K562 (cell line): ENCODE results near the gene FEN1. TPM values are rescaled to one million over a fixed set of nuclear protein-coding genes. Genes with fewer than 3 reads are reported as not detected.

Experiments
- CEBPZ ChIP-seq: fragments of 150-350 bp; IDR thresholded peaks from 2 replicates; pipeline ENCODE4 v1.6.1; 2014; ENCODE audit warnings: low read depth, mild to moderate bottlenecking, low read length, borderline replicate concordance
- HDAC2 ChIP-seq: fragments of 450-650 bp; IDR thresholded peaks from 2 replicates; pipeline ENCODE4 v1.6.1; 2016; ENCODE audit warnings: mild to moderate bottlenecking
- ID3 ChIP-seq, 2 experiments: fragments of 250-450 bp in 1 of 2; fragments of 450-650 bp in 1 of 2; sonication (Bioruptor Pico) in 1 of 2; IDR thresholded peaks; 2 replicates each; pipeline versions ENCODE4 v1.6.1 to v1.8.0; 2016 to 2021; ENCODE audit warnings: mild to moderate bottlenecking in 2 of 2, moderate library complexity in 2 of 2, missing compliant biosample characterization in 1 of 2, missing genetic modification characterization in 1 of 2
- LEF1 ChIP-seq: fragments of 450-650 bp; IDR thresholded peaks from 2 replicates; pipeline ENCODE4 v1.6.1; 2016; ENCODE audit warnings: mild to moderate bottlenecking
- MEF2D ChIP-seq: conservative IDR thresholded peaks from 2 replicates; pipeline ENCODE4 v1.6.1; 2016; ENCODE audit warnings: low read depth, missing genetic modification characterization, missing compliant biosample characterization
- NCOA6 ChIP-seq: fragments of 450-650 bp; IDR thresholded peaks from 2 replicates; pipeline ENCODE4 v1.6.1; 2017; ENCODE audit warnings: mild to moderate bottlenecking
- PML ChIP-seq: IDR thresholded peaks from 2 replicates; pipeline ENCODE4 v1.6.1; 2012; ENCODE audit warnings: low read length, inconsistent platforms
- REST ChIP-seq, 2 experiments: fragments of 450-650 bp; formaldehyde crosslinking in 1 of 2; IDR thresholded peaks; 2 replicates each; pipeline versions ENCODE4 v1.4.0 to v1.6.1; 2014 to 2020; ENCODE audit warnings: mild to moderate bottlenecking in 2 of 2, borderline replicate concordance in 1 of 2, low read depth in 1 of 2
- SNAPC5 ChIP-seq: fragments of 250-450 bp; sonication (Bioruptor Pico); IDR thresholded peaks from 2 replicates; pipeline ENCODE4 v1.8.0; 2021; ENCODE audit warnings: moderate library complexity, mild to moderate bottlenecking, inconsistent platforms
- TGIF2 ChIP-seq: sonication (generic); formaldehyde crosslinking; IDR thresholded peaks from 2 replicates; pipeline ENCODE4 v1.8.1; 2022; ENCODE audit warnings: mild to moderate bottlenecking, missing genetic modification reagents, moderate library complexity
- ZNF263 ChIP-seq: sonication (generic); formaldehyde crosslinking; IDR thresholded peaks from 2 replicates; pipeline ENCODE4 v1.8.0; 2022; ENCODE audit warnings: mild to moderate bottlenecking, missing genetic modification reagents, borderline replicate concordance
- ZNF431 ChIP-seq: sonication (generic); formaldehyde crosslinking; IDR thresholded peaks from 2 replicates; pipeline ENCODE4 v1.8.0; 2022; ENCODE audit warnings: mild to moderate bottlenecking, missing genetic modification reagents
- ZNF586 ChIP-seq: fragments of 450-650 bp; formaldehyde crosslinking; conservative IDR thresholded peaks from 2 replicates; pipeline ENCODE4 v1.4.0; 2020; ENCODE audit warnings: mild to moderate bottlenecking, moderate library complexity
- polyA plus RNA-seq, 8 experiments: library from polyadenylated mRNA; depleted of rRNA in 4 of 8; stranded (reverse) in 5 of 8; unstranded in 3 of 8; fragments of >200 nt; fragmentation: Nextera tagmentation in 2 of 8; fragmentation: Illumina TruSeq in 1 of 8; extraction: Ambion mirVana in 2 of 8; extraction: Trizol in 1 of 8; gene quantifications; 2 replicates each; pipeline versions ENCODE4 v1.2.1 to v1.2.3, GENCODE V29; 2011 to 2014; ENCODE audit warnings: inconsistent platforms in 1 of 8, missing spikeins in 1 of 8
- total RNA-seq, 7 experiments: library from RNA; depleted of rRNA in 6 of 7; stranded (reverse); fragments of >200 nt in 6 of 7; fragmentation: Illumina TruSeq in 2 of 7; extraction: Trizol in 2 of 7; gene quantifications; 2 replicates each; pipeline versions ENCODE4 v1.2.1 to v1.2.3, GENCODE V29; 2011 to 2021; ENCODE audit warnings: low replicate concordance in 1 of 7

FEN1 gene
- total and polyA plus RNA-seq, 9 of the 15 experiments (the other 6 are each of a cell fraction or from before 2014, with no cell fraction given): 58.1 to 156 (median 137) TPM

GRCh38 chr11:61834278-61835048, 41.8 kb downstream of the FEN1 start (continued):
- TF ChIP-seq REST (IDR thresholded peaks at IDR 0.05; ENCODE audit: borderline replicate concordance): no peak
- peak; percentile 67; the same call in 1 of the 2 replicates for TF ChIP-seq REST (CRISPR knock-in tag; IDR thresholded peaks at IDR 0.05; ENCODE audit: low read depth)
- TF ChIP-seq ZNF586 (CRISPR knock-in tag): no peak
- TF ChIP-seq ZNF431: no peak
- TF ChIP-seq SNAPC5 (CRISPR knock-in tag): no peak
- no peak for TF ChIP-seq CEBPZ
- TF ChIP-seq HDAC2: no peak; the same call in 1 of the 2 replicates
- TF ChIP-seq NCOA6: no peak
- peak; percentile 98 for TF ChIP-seq ZNF263 (CRISPR knock-in tag)
- TF ChIP-seq MEF2D (tag): 0 out of 2 replicates have a peak, but pooled peaks have one; percentile 52
- peak; percentile 68; the same call in 1 of the 2 replicates for TF ChIP-seq LEF1
- TF ChIP-seq ID3 (CRISPR knock-in tag; IDR thresholded peaks at IDR 0.05): no peak
- peak; percentile 97 for TF ChIP-seq ID3 (tag; IDR thresholded peaks at IDR 0.05)
- peak; percentile 70 for TF ChIP-seq PML
- no peak for TF ChIP-seq TGIF2
